Measurements from ENCODE around the gene EXOC2. TPM values are rescaled to one million over a fixed set of nuclear protein-coding genes. Genes with fewer than 3 reads are reported as not detected.

EXOC2 gene
- total RNA-seq, 1 donor from 2014 or later = 46.5 TPM

- Histone ChIP-seq H3K36me3 (no peaks in the 10 kb centered on the region), H3K4me2 (no peak overlapping the region), H3F3A (ENCODE audit: low read depth) (no peaks in the 10 kb centered on the region), H3K9ac (no peak overlapping the region), H3K4me3 (no peak overlapping the region), H3K27me3 (no peaks in the 10 kb centered on the region), H2AFZ (replicated peaks) (no peak overlapping the region), H3K9me3 (ENCODE audit: low read depth) (no peaks in the 10 kb centered on the region), H3K27ac (no peak overlapping the region), H3K4me1 (no peaks in the 10 kb centered on the region), H3K79me2 (ENCODE audit: low read depth) (no peaks in the 10 kb centered on the region), H4K20me1 (ENCODE audit: low read depth) (peaks cover 5% of the 10 kb centered on the region)
- TF ChIP-seq EZH2 (IDR thresholded peaks at IDR 0.05) (no peak), EZH2phosphoT487 (IDR thresholded peaks at IDR 0.05) (no peak), CTCF (IDR thresholded peaks at IDR 0.05) (no peak)
- no peaks in the 10 kb centered on the region for H3K36me3 Mint-ChIP-seq
- no peaks in the 10 kb centered on the region for H3K9me3 Mint-ChIP-seq
- H3K4me3 Mint-ChIP-seq = no peak overlapping the region
- no peak for DNase-seq (ENCODE audit: low spot score)
- no peaks in the 10 kb centered on the region for H3K27me3 Mint-ChIP-seq (ENCODE audit: insufficient read depth, low read depth)
- H3K4me1 Mint-ChIP-seq = peaks cover 10% of the 10 kb centered on the region
- no peak overlapping the region for H3K27ac Mint-ChIP-seq
Observed at GRCh38 chr6:506508-506907, 186.4 kb downstream of the EXOC2 start.

- H2AFZ ChIP-seq (replicated peaks) = no peak overlapping the region
- no peaks in the 10 kb centered on the region for H3K27me3 ChIP-seq
- H3K9ac ChIP-seq = no peak overlapping the region
- H3K4me3 ChIP-seq = no peak overlapping the region
- no peak for DNase-seq (ENCODE audit: low spot score)
- Mint-ChIP-seq H3K27ac (no peak overlapping the region), H3K27me3 (ENCODE audit: insufficient read depth, low read depth) (no peaks in the 10 kb centered on the region), H3K4me1 (peaks cover 10% of the 10 kb centered on the region), H3K4me3 (no peak overlapping the region), H3K36me3 (no peaks in the 10 kb centered on the region), H3K9me3 (no peaks in the 10 kb centered on the region)
- peaks cover 4% of the 10 kb centered on the region for H3F3A ChIP-seq (ENCODE audit: low read depth)
- H3K9me3 ChIP-seq (ENCODE audit: low read depth) = no peaks in the 10 kb centered on the region
- no peak overlapping the region for H3K4me2 ChIP-seq
- TF ChIP-seq CTCF (IDR thresholded peaks at IDR 0.05) = no peak
- TF ChIP-seq EZH2 (IDR thresholded peaks at IDR 0.05) = no peak
- TF ChIP-seq EZH2phosphoT487 (IDR thresholded peaks at IDR 0.05) = no peak
- peaks cover 5% of the 10 kb centered on the region for H4K20me1 ChIP-seq (ENCODE audit: low read depth)
- H3K79me2 ChIP-seq (ENCODE audit: low read depth) = no peaks in the 10 kb centered on the region
- no peaks in the 10 kb centered on the region for H3K4me1 ChIP-seq
- no peak overlapping the region for H3K27ac ChIP-seq
- H3K36me3 ChIP-seq = no peaks in the 10 kb centered on the region
Observed at GRCh38 chr6:505374-505773, 187.6 kb downstream of the EXOC2 start.

- Histone ChIP-seq H2AFZ (replicated peaks) (no peak overlapping the region), H3K4me3 (no peak overlapping the region), H4K20me1 (ENCODE audit: low read depth) (peaks cover 5% of the 10 kb centered on the region), H3K27ac (no peak overlapping the region), H3K9ac (no peak overlapping the region), H3K27me3 (no peaks in the 10 kb centered on the region), H3F3A (ENCODE audit: low read depth) (peaks cover 5% of the 10 kb centered on the region), H3K9me3 (ENCODE audit: low read depth) (no peaks in the 10 kb centered on the region), H3K36me3 (no peaks in the 10 kb centered on the region), H3K4me2 (no peak overlapping the region), H3K79me2 (ENCODE audit: low read depth) (no peaks in the 10 kb centered on the region), H3K4me1 (no peaks in the 10 kb centered on the region)
- no peak overlapping the region for H3K27ac Mint-ChIP-seq
- H3K27me3 Mint-ChIP-seq (ENCODE audit: insufficient read depth, low read depth) = no peaks in the 10 kb centered on the region
- DNase-seq (ENCODE audit: low spot score) = no peak
- peaks cover 10% of the 10 kb centered on the region for H3K4me1 Mint-ChIP-seq
- TF ChIP-seq EZH2phosphoT487 (IDR thresholded peaks at IDR 0.05) (no peak), EZH2 (IDR thresholded peaks at IDR 0.05) (no peak), CTCF (IDR thresholded peaks at IDR 0.05) (no peak)
- no peaks in the 10 kb centered on the region for H3K9me3 Mint-ChIP-seq
- no peak overlapping the region for H3K4me3 Mint-ChIP-seq
- H3K36me3 Mint-ChIP-seq = no peaks in the 10 kb centered on the region
Observed at GRCh38 chr6:504446-504980, 188.4 kb downstream of the EXOC2 start.
